RWPE2 (cell line): ENCODE results near the gene CLSTN2.

Experiments
- ATAC-seq: fragments of 200-7000 bp; cut with Tn5 transposase; 3 replicates; pipeline ENCODE4 v1.9.1; 2021; ENCODE audit warnings: low read depth
- DNase-seq: peaks from one replicate; pipeline ENCODE4 v3.0.0-alpha.2; 2020; ENCODE audit warnings: low spot score
- H3K27ac ChIP-seq: fragments of 450-650 bp; 2 replicates; pipeline ENCODE4 v1.5.1; 2017; ENCODE audit warnings: mild to moderate bottlenecking; ENCODE audit not compliant: poor library complexity, severe bottlenecking
- H3K27me3 ChIP-seq: fragments of 250-450 bp; sonication (Bioruptor Pico); 2 replicates; pipeline ENCODE4 v1.5.1; 2021; ENCODE audit warnings: mild to moderate bottlenecking, moderate library complexity; ENCODE audit not compliant: insufficient read depth, poor library complexity, severe bottlenecking
- H3K36me3 ChIP-seq: fragments of 250-450 bp; sonication (Bioruptor Pico); 2 replicates; pipeline ENCODE4 v1.5.1; 2020; ENCODE audit warnings: low read depth, mild to moderate bottlenecking, moderate library complexity
- H3K4me1 ChIP-seq: fragments of 250-450 bp; sonication (Bioruptor Pico); 2 replicates; pipeline ENCODE4 v1.5.1; 2021; ENCODE audit warnings: mild to moderate bottlenecking, moderate library complexity; ENCODE audit not compliant: insufficient read depth, poor library complexity, severe bottlenecking
- H3K4me3 ChIP-seq: fragments of 250-450 bp; sonication (Bioruptor Pico); 2 replicates; pipeline ENCODE4 v1.5.1; 2021; ENCODE audit warnings: mild to moderate bottlenecking, moderate library complexity; ENCODE audit not compliant: severe bottlenecking
- H3K9me3 ChIP-seq: fragments of 250-450 bp; sonication (Bioruptor Pico); 2 replicates; pipeline ENCODE4 v1.5.1; 2021; ENCODE audit warnings: mild to moderate bottlenecking, moderate library complexity; ENCODE audit not compliant: severe bottlenecking
- TF ChIP-seq, protein P1 (sequence below): fragments of 450-650 bp; IDR thresholded peaks from one replicate; pipeline ENCODE4 v1.5.1; 2017; ENCODE audit warnings: mild to moderate bottlenecking, moderate library complexity; ENCODE audit not compliant: poor library complexity, severe bottlenecking

CLSTN2 gene

DNA sequence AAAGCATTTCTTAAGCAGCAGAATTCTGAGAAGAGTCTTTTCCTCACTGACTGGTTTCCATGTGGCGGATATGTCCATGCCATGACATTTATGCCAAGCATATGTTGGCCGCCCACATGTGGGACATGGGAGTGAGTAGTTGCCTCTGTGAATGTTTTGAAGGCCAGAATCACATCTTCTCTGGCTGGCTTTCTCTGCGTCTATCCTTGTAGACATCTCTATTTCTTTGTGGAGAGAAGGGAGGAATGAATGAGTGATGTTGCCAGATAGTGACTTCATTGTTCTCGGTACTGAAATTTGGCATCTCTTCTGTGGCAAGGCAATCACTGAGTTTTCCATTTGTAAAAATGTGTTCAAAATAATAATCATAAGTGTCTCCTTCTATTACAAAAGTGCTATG, 316.0 kb downstream of the CLSTN2 start:
- no peaks in the 10 kb centered on the region for H3K4me1 ChIP-seq
- no peak overlapping the region for H3K27ac ChIP-seq
- H3K4me3 ChIP-seq, result no peak overlapping the region
- H3K27me3 ChIP-seq, result no peaks in the 10 kb centered on the region
- no peaks in the 10 kb centered on the region for H3K9me3 ChIP-seq
- H3K36me3 ChIP-seq, result no peaks in the 10 kb centered on the region
- DNase-seq, result no peak
- no peak for ATAC-seq
- TF ChIP-seq, protein P1, sequence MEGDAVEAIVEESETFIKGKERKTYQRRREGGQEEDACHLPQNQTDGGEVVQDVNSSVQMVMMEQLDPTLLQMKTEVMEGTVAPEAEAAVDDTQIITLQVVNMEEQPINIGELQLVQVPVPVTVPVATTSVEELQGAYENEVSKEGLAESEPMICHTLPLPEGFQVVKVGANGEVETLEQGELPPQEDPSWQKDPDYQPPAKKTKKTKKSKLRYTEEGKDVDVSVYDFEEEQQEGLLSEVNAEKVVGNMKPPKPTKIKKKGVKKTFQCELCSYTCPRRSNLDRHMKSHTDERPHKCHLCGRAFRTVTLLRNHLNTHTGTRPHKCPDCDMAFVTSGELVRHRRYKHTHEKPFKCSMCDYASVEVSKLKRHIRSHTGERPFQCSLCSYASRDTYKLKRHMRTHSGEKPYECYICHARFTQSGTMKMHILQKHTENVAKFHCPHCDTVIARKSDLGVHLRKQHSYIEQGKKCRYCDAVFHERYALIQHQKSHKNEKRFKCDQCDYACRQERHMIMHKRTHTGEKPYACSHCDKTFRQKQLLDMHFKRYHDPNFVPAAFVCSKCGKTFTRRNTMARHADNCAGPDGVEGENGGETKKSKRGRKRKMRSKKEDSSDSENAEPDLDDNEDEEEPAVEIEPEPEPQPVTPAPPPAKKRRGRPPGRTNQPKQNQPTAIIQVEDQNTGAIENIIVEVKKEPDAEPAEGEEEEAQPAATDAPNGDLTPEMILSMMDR, result no peak

DNA sequence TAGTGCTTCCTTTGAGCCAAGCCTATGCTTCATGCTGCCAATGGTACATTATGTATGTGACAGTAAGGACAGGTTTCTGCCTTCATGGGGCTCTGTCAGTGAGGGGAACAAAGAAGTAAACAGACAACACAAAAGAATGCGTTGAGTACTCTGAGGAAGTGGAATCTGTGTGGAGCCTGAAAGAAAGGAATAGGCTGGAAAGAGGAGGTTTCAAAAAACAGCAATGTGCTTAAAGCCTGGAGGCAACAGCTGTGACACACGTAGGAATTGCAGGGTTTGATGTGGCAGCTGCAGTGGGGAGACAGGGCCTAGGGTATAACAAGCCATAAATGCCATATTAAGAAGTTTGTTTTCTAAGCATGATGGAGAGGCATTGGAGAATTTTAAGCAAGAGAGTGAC, 316.7 kb downstream of the CLSTN2 start:
- TF ChIP-seq, protein P1, result no peak
- H3K4me3 ChIP-seq, result no peak overlapping the region
- no peaks in the 10 kb centered on the region for H3K9me3 ChIP-seq
- DNase-seq (no peak), ATAC-seq (no peak)
- no peaks in the 10 kb centered on the region for H3K36me3 ChIP-seq
- H3K27ac ChIP-seq, result no peak overlapping the region
- H3K4me1 ChIP-seq, result no peaks in the 10 kb centered on the region
- H3K27me3 ChIP-seq, result no peaks in the 10 kb centered on the region

DNA sequence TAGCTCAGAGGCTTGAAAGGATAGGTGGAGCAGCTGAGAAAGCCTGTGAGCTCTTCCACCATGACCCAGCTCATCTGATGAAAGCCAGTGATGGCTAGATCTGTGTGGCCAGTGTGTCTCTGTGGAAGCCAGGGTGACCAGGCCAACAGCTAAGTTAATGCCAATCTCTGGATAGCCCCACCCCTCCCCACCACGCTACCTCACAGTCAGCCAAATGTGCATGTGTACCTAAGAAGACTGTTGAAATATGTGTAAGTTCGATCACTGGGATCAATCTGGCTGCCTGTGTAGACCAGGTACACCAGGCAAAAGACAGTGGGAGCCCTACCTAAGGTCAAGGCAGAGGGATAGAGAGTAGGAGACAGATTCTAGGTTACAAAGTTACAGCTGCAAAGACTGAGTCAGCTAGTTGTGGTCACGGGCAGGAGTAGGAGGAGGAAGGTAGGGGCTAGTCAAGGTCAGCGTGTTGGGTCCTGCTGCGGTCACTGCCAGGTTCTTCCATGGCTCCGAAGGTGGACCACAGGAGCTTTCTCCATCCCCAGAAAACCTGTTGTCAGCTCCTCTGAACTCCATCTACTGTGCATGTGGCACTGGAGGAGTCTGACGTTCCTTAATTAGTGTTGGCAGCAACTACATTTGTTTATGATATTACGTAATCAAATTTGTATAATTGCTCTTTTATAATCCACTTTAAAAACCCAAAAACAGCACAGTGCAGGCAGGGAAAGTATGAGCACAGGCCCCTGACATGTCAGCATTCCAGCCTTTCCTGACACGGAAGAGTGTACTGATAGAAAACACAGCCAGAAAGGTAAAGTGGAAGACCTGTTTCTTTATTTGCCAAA, 318.0 kb downstream of the CLSTN2 start:
- no peaks in the 10 kb centered on the region for H3K4me1 ChIP-seq
- TF ChIP-seq, protein P1, result no peak
- H3K4me3 ChIP-seq, result no peak overlapping the region
- H3K27me3 ChIP-seq, result no peaks in the 10 kb centered on the region
- H3K27ac ChIP-seq, result no peak overlapping the region
- DNase-seq (no peak), ATAC-seq (no peak)
- no peaks in the 10 kb centered on the region for H3K9me3 ChIP-seq
- H3K36me3 ChIP-seq, result no peaks in the 10 kb centered on the region

DNA sequence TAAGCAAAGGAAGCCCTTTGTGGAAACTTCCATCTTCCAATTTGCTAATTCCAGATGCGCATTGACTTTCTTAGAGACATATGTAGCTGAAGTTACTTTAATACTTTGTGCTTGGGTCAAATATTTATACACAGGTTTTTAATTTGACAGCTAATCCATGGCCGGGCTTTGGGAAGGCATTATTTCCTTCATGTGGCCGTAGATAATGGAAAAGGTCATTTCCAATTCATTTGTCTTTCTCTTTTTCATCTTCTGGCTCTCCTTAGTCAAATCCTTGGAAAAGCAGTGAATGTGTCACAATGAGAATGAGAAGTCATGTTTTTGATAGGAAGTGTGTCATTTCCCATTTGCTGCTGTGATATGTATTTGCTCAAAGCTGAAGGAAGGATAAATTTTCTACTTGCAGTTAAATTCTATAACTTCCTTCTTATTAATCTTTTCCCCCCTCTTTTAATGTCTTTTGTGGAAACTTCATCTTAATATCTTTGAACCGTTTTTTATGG, 323.3 kb downstream of the CLSTN2 start:
- DNase-seq (no peak), ATAC-seq (no peak)
- TF ChIP-seq, protein P1, result no peak
- H3K9me3 ChIP-seq, result no peaks in the 10 kb centered on the region
- H3K27ac ChIP-seq, result no peak overlapping the region
- H3K27me3 ChIP-seq, result no peaks in the 10 kb centered on the region
- H3K4me1 ChIP-seq, result no peaks in the 10 kb centered on the region
- no peak overlapping the region for H3K4me3 ChIP-seq
- no peaks in the 10 kb centered on the region for H3K36me3 ChIP-seq

DNA sequence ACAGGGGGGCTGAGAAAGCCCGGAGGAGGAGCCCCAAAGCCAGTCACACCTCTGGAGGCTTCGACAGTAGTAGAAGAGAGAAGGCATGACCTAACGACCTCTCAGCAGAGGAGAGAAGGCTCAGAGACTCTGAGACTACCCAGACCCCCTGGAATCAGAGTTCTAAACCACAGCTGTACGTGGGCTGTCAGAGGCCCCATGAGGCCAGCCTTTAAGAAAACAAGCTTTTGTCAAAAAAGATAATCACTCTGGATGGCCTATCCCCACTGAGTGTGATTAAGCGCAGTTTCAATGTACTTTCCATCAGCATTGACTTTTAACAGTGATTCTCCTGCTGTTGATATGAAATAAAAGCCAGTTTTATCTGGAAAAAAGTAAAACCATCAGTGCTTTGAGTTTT, 330.3 kb downstream of the CLSTN2 start:
- Histone ChIP-seq H3K9me3 (no peaks in the 10 kb centered on the region), H3K36me3 (no peaks in the 10 kb centered on the region), H3K27me3 (no peaks in the 10 kb centered on the region), H3K27ac (no peak overlapping the region), H3K4me3 (no peak overlapping the region), H3K4me1 (peaks cover 2% of the 10 kb centered on the region)
- TF ChIP-seq, protein P1, result no peak
- ATAC-seq, result no peak
- DNase-seq, result no peak
